Neural progenitor cell (in vitro differentiated cells): ENCODE data around the gene TCF25.

Source experiments
- EZH2phosphoT487 ChIP-seq: fragments of 200-600 bp; sonication (generic); IDR thresholded peaks from 2 replicates; pipeline ENCODE4 v1.6.1; 2017; ENCODE audit warnings: antibody characterized with exemption
- TF ChIP-seq, protein P1 (sequence below): fragments of 200-600 bp; sonication (generic); IDR thresholded peaks from 2 replicates; pipeline ENCODE4 v1.5.1; 2017; ENCODE audit warnings: antibody characterized with exemption, mild to moderate bottlenecking

DNA sequence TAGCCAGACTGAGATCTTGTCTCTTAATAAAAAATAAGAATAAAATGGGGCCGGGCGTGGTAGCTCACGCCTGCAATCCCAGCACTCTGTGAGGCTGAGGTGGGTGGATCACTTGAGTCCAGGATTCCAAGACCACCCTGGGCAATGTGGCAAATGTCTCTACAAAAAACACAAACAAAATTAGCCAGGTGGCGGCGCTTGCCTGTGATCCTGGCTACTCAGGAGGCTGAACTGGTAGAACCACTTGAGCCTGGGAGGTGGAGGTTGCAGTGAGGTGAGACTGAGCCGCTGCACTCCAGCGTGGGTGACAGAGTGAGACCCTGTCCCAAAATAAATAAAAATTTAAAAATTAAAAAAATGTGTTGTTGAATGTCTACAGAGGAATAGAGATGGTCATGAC lies 72.3 kb downstream of the TCF25 start:
- TF ChIP-seq, protein P1, sequence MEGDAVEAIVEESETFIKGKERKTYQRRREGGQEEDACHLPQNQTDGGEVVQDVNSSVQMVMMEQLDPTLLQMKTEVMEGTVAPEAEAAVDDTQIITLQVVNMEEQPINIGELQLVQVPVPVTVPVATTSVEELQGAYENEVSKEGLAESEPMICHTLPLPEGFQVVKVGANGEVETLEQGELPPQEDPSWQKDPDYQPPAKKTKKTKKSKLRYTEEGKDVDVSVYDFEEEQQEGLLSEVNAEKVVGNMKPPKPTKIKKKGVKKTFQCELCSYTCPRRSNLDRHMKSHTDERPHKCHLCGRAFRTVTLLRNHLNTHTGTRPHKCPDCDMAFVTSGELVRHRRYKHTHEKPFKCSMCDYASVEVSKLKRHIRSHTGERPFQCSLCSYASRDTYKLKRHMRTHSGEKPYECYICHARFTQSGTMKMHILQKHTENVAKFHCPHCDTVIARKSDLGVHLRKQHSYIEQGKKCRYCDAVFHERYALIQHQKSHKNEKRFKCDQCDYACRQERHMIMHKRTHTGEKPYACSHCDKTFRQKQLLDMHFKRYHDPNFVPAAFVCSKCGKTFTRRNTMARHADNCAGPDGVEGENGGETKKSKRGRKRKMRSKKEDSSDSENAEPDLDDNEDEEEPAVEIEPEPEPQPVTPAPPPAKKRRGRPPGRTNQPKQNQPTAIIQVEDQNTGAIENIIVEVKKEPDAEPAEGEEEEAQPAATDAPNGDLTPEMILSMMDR, result no peak
- TF ChIP-seq EZH2phosphoT487, result no peak
